Type B pancreatic cell (in vitro differentiated cells): Measurements from ENCODE around the gene KIAA0930. TPM values are rescaled to one million over a fixed set of nuclear protein-coding genes. Genes with fewer than 3 reads are reported as not detected.

ENCODE experiments used
- DNase-seq: peaks from one replicate; pipeline ENCODE4 v3.0.0; 2021; ENCODE audit warnings: mixed read lengths; ENCODE audit not compliant: unreplicated experiment; ENCODE audit errors: extremely low spot score
- H3K27ac Mint-ChIP-seq: 2 replicates; pipeline ENCODE4 v1.8.0; 2021; ENCODE audit warnings: mild to moderate bottlenecking, mixed read lengths
- H3K27me3 Mint-ChIP-seq: 2 replicates; pipeline ENCODE4 v1.8.0; 2021; ENCODE audit warnings: mixed read lengths
- H3K36me3 Mint-ChIP-seq: 2 replicates; pipeline ENCODE4 v1.8.0; 2021; ENCODE audit warnings: mixed read lengths
- H3K4me1 Mint-ChIP-seq: one replicate; pipeline ENCODE4 v1.8.0; 2021; ENCODE audit warnings: mixed read lengths; ENCODE audit not compliant: unreplicated experiment
- H3K4me3 Mint-ChIP-seq: 2 replicates; pipeline ENCODE4 v1.8.0; 2021; ENCODE audit warnings: mild to moderate bottlenecking, mixed read lengths
- H3K9me3 Mint-ChIP-seq: 2 replicates; pipeline ENCODE4 v1.8.0; 2021; ENCODE audit warnings: mixed read lengths
- total RNA-seq: library from RNA; stranded (reverse); gene quantifications from 2 replicates; pipeline ENCODE4 v1.2.1, GENCODE V29; 2021; ENCODE audit warnings: low replicate concordance
- TF ChIP-seq, protein P1 (sequence below): fragments of 200-600 bp; sonication (generic); conservative IDR thresholded peaks from 2 replicates; pipeline ENCODE4 v1.5.0; 2021; ENCODE audit warnings: antibody characterized with exemption, mild to moderate bottlenecking

KIAA0930 gene
- total RNA-seq, 1 donor from 2014 or later: 54.1 TPM

GRCh38 chr22:45205276-45205925 lies 35.3 kb downstream of the KIAA0930 start:
- peaks cover 3% of the 10 kb centered on the region for H3K36me3 Mint-ChIP-seq

GRCh38 chr22:45204819-45205218 lies 35.9 kb downstream of the KIAA0930 start:
- Mint-ChIP-seq H3K4me1 (peaks cover 31% of the 10 kb centered on the region), H3K27ac (no peak overlapping the region), H3K27me3 (no peaks in the 10 kb centered on the region), H3K4me3 (no peak overlapping the region), H3K36me3 (peaks cover 3% of the 10 kb centered on the region), H3K9me3 (no peaks in the 10 kb centered on the region)
- TF ChIP-seq, protein P1, sequence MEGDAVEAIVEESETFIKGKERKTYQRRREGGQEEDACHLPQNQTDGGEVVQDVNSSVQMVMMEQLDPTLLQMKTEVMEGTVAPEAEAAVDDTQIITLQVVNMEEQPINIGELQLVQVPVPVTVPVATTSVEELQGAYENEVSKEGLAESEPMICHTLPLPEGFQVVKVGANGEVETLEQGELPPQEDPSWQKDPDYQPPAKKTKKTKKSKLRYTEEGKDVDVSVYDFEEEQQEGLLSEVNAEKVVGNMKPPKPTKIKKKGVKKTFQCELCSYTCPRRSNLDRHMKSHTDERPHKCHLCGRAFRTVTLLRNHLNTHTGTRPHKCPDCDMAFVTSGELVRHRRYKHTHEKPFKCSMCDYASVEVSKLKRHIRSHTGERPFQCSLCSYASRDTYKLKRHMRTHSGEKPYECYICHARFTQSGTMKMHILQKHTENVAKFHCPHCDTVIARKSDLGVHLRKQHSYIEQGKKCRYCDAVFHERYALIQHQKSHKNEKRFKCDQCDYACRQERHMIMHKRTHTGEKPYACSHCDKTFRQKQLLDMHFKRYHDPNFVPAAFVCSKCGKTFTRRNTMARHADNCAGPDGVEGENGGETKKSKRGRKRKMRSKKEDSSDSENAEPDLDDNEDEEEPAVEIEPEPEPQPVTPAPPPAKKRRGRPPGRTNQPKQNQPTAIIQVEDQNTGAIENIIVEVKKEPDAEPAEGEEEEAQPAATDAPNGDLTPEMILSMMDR: no peak
- no peak for DNase-seq

More at GRCh38 chr22:45205276-45205925, 35.3 kb downstream of the KIAA0930 start:
- no peaks in the 10 kb centered on the region for H3K9me3 Mint-ChIP-seq
- TF ChIP-seq, protein P1: no peak
- no peaks in the 10 kb centered on the region for H3K27me3 Mint-ChIP-seq
- peaks cover 34% of the 10 kb centered on the region for H3K4me1 Mint-ChIP-seq
- H3K27ac Mint-ChIP-seq: no peak overlapping the region
- no peak for DNase-seq
- no peak overlapping the region for H3K4me3 Mint-ChIP-seq

GRCh38 chr22:45204241-45204640 lies 36.5 kb downstream of the KIAA0930 start:
- H3K9me3 Mint-ChIP-seq: no peaks in the 10 kb centered on the region
- TF ChIP-seq, protein P1: no peak
- H3K4me1 Mint-ChIP-seq: peaks cover 26% of the 10 kb centered on the region
- no peak for DNase-seq
- peaks cover 3% of the 10 kb centered on the region for H3K36me3 Mint-ChIP-seq
- H3K27me3 Mint-ChIP-seq: no peaks in the 10 kb centered on the region
- no peak overlapping the region for H3K4me3 Mint-ChIP-seq
- no peak overlapping the region for H3K27ac Mint-ChIP-seq

DNA sequence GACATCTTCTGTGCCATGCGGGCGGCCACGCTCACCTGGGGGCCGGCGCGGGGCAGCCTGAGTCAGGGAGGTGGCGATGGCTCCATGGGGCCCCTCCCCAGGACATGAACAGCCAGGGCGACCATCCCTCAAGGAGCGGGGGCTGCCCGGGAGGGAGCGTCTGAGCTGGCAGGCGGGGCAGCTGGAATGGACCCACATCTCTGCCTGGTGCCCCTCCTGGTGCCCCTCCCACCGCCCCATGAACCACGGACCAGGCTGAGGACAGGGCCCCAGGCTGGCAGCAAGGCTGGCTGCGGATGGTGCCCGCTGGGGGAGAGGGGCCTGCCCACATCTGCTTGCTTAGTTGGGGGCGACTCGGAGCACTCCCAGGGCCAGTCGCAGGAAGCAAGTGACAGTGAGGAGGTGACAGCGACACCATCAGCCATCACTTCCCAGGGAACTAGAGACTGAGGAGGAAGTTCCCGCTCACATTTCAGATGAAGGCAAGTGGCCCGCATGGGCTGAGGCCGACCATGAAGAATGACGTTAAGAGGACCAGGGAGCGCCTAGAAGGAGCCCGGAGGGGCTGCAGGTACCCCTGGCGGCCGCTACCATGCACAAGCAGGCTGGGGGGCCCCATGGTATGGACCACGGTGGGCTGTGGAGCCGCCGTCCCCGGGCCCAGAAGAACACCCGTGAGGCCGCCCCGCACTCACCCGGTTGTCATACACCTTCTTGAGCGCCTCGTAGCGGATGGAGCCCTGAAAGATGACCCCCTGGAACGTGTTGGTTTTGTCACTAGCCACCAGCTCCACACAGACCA lies 37.3 kb downstream of the KIAA0930 start:
- no peaks in the 10 kb centered on the region for H3K27me3 Mint-ChIP-seq
- DNase-seq: no peak
- H3K4me1 Mint-ChIP-seq: peaks cover 21% of the 10 kb centered on the region
- TF ChIP-seq, protein P1: no peak
- no peak overlapping the region for H3K27ac Mint-ChIP-seq
- H3K9me3 Mint-ChIP-seq: no peaks in the 10 kb centered on the region
- peaks cover 3% of the 10 kb centered on the region for H3K36me3 Mint-ChIP-seq
- no peak overlapping the region for H3K4me3 Mint-ChIP-seq

DNA sequence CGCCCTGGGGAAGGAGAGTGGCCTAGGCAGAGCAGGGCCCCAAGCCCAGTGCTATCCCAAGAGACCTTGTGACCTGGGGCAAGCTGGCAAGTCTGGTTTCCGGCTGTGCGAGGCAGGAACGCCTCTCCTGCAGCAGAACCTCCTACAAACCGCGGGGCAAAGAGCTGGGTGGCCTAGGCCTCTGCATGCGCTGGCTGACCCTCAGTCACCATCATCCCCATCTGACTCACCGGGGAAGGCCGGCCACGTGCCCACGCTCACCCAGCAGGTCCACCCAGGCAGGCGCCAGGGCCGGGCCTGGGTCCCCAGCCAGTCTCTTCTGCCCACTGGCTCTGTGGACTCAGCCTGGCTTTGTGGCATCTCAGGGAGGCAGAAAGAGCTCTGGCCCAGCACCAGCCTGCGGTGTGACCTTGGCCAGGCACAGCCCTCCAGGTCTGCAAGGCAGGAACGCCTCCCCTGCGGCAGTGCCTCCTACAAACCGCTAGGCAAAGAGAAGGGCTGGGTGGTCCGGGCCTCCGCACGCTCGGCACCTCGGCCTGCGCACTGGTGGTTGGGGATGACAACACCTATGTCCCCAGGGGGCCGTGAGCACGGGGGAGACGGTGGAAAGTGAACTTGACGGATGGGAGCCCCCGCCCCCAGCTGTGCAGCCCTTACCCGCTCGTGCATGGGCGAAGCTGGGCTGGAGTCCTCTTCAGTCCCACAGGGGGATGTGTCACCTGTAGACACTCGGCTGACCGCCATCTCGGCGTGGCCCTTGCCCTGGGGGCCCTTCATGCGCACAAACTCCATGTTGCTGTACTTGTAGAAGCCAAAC lies 38.2 kb downstream of the KIAA0930 start:
- TF ChIP-seq, protein P1: no peak
- Mint-ChIP-seq H3K27ac (no peak overlapping the region), H3K9me3 (no peaks in the 10 kb centered on the region), H3K4me3 (no peak overlapping the region), H3K36me3 (peaks cover 3% of the 10 kb centered on the region), H3K4me1 (peaks cover 14% of the 10 kb centered on the region), H3K27me3 (no peaks in the 10 kb centered on the region)
- DNase-seq: no peak
